ENCODE measurements around the gene SGF29. TPM values are rescaled to one million over a fixed set of nuclear protein-coding genes. Genes with fewer than 3 reads are reported as not detected.
A peak's percentile ranks its signal among the peaks of the same experiment; 100 is the strongest.
"Not testable (repeated sequence)": the region's sequence is repeated elsewhere in the genome, so short reads cannot be mapped to it uniquely, and the experiment has no call there.

The SGF29 gene
- total RNA-seq, 1 donor from 2014 or later: 21.6 TPM

DNA sequence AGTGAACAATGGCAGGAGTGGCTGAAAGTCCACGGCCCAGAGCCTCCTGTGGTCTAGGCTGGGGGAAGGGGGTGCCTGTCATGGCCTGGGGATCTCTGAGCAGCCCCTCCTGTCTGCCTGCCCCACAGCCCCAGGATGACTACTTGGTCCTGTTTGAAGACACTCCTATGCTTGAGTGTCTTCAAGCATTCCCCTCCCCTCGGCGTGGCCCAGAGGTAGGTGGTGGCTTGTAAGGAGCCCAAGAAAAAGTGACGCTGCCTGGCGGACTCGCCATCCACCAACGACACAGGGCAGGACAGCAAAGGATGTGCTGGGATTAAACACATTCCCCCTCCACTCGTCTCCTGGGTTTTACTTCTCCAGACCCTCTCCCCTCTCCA is 50.5 kb downstream of the SGF29 start:
- Mint-ChIP-seq H3K4me3 (no peak overlapping the region), H3K4me1 (no peaks in the 10 kb centered on the region), H3K36me3 (no peaks in the 10 kb centered on the region), H3K27ac (no peak overlapping the region), H3K27me3 (ENCODE audit: low read depth) (peaks cover 3% of the 10 kb centered on the region), H3K9me3 (no peaks in the 10 kb centered on the region)
- TF ChIP-seq, protein P1, sequence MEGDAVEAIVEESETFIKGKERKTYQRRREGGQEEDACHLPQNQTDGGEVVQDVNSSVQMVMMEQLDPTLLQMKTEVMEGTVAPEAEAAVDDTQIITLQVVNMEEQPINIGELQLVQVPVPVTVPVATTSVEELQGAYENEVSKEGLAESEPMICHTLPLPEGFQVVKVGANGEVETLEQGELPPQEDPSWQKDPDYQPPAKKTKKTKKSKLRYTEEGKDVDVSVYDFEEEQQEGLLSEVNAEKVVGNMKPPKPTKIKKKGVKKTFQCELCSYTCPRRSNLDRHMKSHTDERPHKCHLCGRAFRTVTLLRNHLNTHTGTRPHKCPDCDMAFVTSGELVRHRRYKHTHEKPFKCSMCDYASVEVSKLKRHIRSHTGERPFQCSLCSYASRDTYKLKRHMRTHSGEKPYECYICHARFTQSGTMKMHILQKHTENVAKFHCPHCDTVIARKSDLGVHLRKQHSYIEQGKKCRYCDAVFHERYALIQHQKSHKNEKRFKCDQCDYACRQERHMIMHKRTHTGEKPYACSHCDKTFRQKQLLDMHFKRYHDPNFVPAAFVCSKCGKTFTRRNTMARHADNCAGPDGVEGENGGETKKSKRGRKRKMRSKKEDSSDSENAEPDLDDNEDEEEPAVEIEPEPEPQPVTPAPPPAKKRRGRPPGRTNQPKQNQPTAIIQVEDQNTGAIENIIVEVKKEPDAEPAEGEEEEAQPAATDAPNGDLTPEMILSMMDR (IDR thresholded peaks at IDR 0.05; ENCODE audit: unreplicated experiment): no peak
- no peak for DNase-seq (ENCODE audit: low spot score in 2 of 2, unreplicated experiment in 2 of 2)

DNA sequence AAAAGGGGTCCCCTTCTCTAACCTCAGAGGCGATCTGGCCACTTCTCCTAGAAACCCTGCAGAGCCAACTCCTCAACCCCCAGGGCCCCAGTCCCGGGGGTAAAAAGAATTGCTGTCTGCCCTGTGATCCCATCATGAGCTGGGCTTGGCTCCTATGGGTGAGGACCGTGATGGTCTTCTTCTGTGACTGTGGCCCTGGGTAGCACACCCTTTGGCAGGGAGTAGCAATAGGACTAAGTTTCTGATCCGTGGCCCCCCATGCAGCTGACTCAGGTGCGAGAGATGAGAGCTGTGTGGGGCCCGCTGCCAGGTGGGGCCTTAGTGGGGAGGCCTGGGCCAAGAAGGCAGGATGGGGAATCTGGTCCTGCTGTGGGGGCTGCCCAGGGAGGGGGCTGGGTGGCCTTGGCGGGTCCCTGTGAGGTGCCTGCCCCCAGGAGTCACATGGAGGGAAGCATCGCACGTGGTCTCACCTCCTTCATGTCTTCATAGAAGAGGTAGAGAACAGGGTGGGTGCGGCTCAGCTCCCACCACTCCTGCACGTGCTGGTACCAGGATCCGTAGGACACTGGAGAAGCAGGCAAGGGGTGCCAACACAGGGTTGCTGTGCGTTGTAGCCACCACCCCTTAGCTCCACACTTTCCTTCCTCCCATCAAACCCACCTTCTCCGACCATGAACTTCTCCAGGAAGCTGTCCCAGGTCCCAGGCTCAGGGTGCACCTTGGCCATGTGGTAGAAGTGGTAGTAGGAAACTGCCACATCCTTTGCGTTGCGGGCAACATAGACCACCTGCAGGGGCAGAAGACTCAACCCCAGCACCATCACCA is 52.8 kb downstream of the SGF29 start:
- TF ChIP-seq, protein P1 (IDR thresholded peaks at IDR 0.05; ENCODE audit: unreplicated experiment): no peak
- Mint-ChIP-seq H3K36me3 (no peaks in the 10 kb centered on the region), H3K27me3 (ENCODE audit: low read depth) (peaks cover under 1% of the 10 kb centered on the region), H3K4me3 (no peak overlapping the region), H3K4me1 (peaks cover 14% of the 10 kb centered on the region), H3K9me3 (no peaks in the 10 kb centered on the region), H3K27ac (no peak overlapping the region)
- no peak for DNase-seq (ENCODE audit: low spot score in 2 of 2, unreplicated experiment in 2 of 2)

DNA sequence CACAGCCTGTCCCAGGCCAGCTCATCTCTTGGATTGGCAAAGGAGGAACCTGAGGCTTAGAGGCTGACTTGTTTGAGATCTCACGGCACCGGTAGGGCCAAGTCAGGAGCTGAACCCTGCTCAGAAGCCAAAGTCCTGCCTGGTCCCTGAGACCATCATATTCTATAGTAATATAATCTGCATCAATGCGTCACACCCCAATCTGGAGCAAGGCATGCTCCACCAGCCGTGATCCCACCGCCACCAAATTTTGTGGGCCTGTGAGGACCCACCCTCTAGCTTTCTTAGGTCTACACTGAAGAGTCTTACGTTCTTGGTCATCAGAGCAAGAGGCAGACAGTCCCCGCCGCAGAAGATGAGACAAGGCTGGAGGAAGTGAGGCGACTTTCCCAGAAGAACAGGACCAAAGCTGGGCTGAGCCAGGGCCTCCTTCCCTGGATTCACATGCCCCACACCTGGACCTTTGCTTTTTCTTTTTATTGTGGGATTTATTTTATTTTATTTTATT is 53.5 kb downstream of the SGF29 start:
- peaks cover 14% of the 10 kb centered on the region for H3K4me1 Mint-ChIP-seq
- no peaks in the 10 kb centered on the region for H3K9me3 Mint-ChIP-seq
- H3K27me3 Mint-ChIP-seq (ENCODE audit: low read depth): no peaks in the 10 kb centered on the region
- TF ChIP-seq, protein P1 (IDR thresholded peaks at IDR 0.05; ENCODE audit: unreplicated experiment): no peak
- no peak overlapping the region for H3K4me3 Mint-ChIP-seq
- H3K36me3 Mint-ChIP-seq: no peaks in the 10 kb centered on the region
- DNase-seq (ENCODE audit: low spot score in 2 of 2, unreplicated experiment in 2 of 2): no peak
- no peak overlapping the region for H3K27ac Mint-ChIP-seq

DNA sequence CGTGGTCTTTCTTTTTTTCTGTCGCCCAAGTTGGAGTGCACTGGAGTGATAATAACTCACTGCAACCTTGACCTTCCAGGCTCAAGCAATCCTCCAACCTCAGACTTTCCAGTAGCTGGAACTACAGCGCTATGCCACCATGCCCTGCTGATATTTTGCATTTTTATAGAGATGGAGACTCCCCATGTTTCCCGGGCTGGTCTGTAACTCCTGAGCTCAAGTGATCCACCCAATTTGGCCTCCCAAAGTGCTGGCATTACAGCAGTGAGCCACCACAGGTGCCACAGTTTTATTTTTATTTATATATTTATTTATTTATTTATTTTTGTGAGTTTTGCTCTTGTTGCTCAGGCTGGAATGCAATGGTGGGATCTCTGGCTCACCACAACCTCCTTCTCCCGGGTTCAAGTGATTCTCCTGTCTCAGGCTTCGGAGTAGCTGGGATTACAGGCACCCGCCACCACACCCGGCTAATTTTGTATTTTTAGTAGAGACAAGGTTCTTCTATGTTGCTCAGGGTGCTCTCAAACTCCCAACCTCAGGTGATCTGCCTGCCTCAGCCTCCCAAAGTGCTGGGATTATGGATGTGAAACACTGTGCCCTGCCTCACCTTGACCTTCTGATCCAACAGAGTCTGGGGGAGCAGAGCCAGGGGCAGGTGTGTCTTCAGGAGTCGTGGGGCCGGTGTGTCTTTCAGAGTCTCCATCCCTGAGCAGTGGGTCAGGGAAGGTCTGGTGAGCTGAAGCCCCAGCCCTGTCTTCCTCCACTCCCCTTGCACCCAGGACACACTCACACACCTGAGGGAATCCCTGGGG is 54.2 kb downstream of the SGF29 start:
- peaks cover 14% of the 10 kb centered on the region for H3K4me1 Mint-ChIP-seq
- not testable (repeated sequence) for H3K36me3 Mint-ChIP-seq; H3K27me3 Mint-ChIP-seq (ENCODE audit: low read depth); H3K4me3 Mint-ChIP-seq; DNase-seq (ENCODE audit: low spot score in 2 of 2, unreplicated experiment in 2 of 2); H3K9me3 Mint-ChIP-seq; H3K27ac Mint-ChIP-seq

DNA sequence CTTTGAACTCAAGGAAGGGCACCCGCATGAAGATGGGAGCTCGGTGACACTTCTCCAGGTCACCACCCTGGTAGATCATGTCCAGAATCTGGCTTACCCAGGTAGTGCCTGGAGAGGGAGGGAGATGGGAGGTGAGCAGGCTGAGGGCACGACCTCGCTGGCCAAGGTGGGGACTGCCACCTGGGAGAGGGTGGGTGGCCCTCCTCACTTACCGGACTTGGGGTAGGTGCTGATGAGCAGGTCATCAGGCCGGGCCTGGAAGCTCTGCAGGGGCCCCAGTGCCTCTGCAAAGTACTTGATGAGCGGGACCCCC is 54.7 kb downstream of the SGF29 start:
- H3K4me3 Mint-ChIP-seq; H3K27me3 Mint-ChIP-seq (ENCODE audit: low read depth): not testable (repeated sequence)

DNA sequence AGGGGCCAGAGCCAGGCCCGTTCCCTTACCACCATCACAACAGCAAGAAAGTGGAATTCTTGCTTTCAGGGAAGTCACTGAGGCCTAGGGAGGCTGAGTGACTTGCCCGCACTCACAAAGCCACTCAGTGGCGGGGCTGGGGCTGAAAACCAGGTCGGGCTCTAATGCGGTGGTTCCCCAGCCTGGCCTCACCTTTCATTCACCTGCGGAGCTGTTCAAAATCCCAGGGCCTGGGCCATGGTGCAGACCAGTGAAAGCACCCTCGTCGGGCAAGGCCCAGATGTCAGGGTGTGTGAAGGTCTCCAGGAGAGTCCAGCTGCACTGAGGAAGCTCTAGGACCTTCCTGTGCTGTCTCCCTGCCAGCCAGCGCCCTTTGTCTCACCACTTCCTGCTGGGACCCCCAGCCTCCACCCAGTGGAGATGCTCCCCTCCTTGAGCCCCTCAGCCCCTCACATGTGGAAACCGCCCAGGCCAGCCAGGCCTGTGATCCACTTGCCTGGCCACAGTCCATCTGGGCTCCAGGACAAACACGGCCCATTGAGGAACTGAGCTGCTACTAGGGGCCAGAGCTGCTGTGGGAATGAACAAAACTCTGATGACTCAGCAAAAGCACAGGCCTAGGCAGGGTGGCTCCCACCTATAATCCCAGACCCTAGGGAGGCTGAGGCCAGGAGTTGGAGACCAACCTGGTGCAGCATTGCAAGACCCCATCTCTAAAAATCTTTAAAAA is 55.3 kb downstream of the SGF29 start:
- H3K36me3 Mint-ChIP-seq; DNase-seq (ENCODE audit: low spot score in 2 of 2, unreplicated experiment in 2 of 2); H3K9me3 Mint-ChIP-seq; H3K27me3 Mint-ChIP-seq (ENCODE audit: low read depth): not testable (repeated sequence)
- Mint-ChIP-seq H3K27ac (peak overlapping the region; percentile 59), H3K4me3 (peak overlapping the region; percentile 58), H3K4me1 (peaks cover 14% of the 10 kb centered on the region)

More for the DNA sequence above, 54.7 kb downstream of the SGF29 start:
- peaks cover 14% of the 10 kb centered on the region for H3K4me1 Mint-ChIP-seq
- not testable (repeated sequence) for H3K27ac Mint-ChIP-seq; DNase-seq (ENCODE audit: low spot score in 2 of 2, unreplicated experiment in 2 of 2); H3K9me3 Mint-ChIP-seq; H3K36me3 Mint-ChIP-seq

Measured in mesothelial cell of epicardium (in vitro differentiated cells).